ENCODE measurements around the gene RUNX1. TPM values are rescaled to one million over a fixed set of nuclear protein-coding genes. Genes with fewer than 3 reads are reported as not detected.
A peak's percentile ranks its signal among the peaks of the same experiment; 100 is the strongest.

The RUNX1 gene
- polyA plus RNA-seq, 3 donors: 6.2 to 49.7 (median 8.7) TPM

GRCh38 chr21:34792504-34793089 lies 256.5 kb downstream of the RUNX1 start:
- no peaks in the 10 kb centered on the region for H3K27me3 Mint-ChIP-seq (ENCODE audit: low read depth in 3 of 3)
- WGBS (ENCODE audit: insufficient coverage): 99% methylated on average over 23 of the region's 27 CpGs
- TF ChIP-seq CTCF (IDR thresholded peaks at IDR 0.05): no peak
- Histone ChIP-seq H3K4me2 (replicated peaks; ENCODE audit: extremely low read depth, low read length, poor library complexity, severe bottlenecking) (no peak overlapping the region), H4K20me1 (ENCODE audit: insufficient read depth, low read length) (peaks cover 63% of the 10 kb centered on the region), H3K4me3 (replicated peaks in 1 of 3; ENCODE audit: low read depth in 2 of 3, low read length in 3 of 3) (no peak overlapping the region), H3K9ac (ENCODE audit: insufficient read depth, low read length, poor library complexity, severe bottlenecking) (no peak overlapping the region), H3K79me2 (ENCODE audit: insufficient read depth, low read length) (peaks cover 30% of the 10 kb centered on the region), H3K4me1 (ENCODE audit: control insufficient read depth in 1 of 2, insufficient read depth in 2 of 2, low read length in 2 of 2) (no peaks in the 10 kb centered on the region), H3K27me3 (ENCODE audit: control insufficient read depth in 2 of 2, insufficient read depth in 2 of 2, low read length in 2 of 2) (no peaks in the 10 kb centered on the region), H3K9me3 (replicated peaks in 1 of 2; ENCODE audit: control insufficient read depth in 1 of 2, insufficient read depth in 1 of 2, low read length in 2 of 2) (no peaks in the 10 kb centered on the region), H3K27ac (ENCODE audit: low read depth in 1 of 2, low read length in 2 of 2) (no peak overlapping the region), H2AFZ (ENCODE audit: insufficient read depth, low read depth, low read length, poor library complexity, severe bottlenecking) (no peak overlapping the region), H3K36me3 (replicated peaks in 1 of 2; ENCODE audit: control insufficient read depth in 1 of 2, insufficient read depth in 2 of 2, low read length in 2 of 2) (peaks cover 66 to 85% of the 10 kb centered on the region in 2 donors)
- peak overlapping the region in 5 of 7 donors; percentile 38 to 74 (median 60) for H3K27ac Mint-ChIP-seq
- peaks cover 8% of the 10 kb centered on the region for H3K4me1 Mint-ChIP-seq
- no peak overlapping the region for H3K4me3 Mint-ChIP-seq
- DNase-seq: no peak
- peaks cover 0 to 4% (median 0%) of the 10 kb centered on the region in 7 donors for H3K9me3 Mint-ChIP-seq
- H3K36me3 Mint-ChIP-seq: peaks cover 69 to 79% of the 10 kb centered on the region in 2 donors
- intact Hi-C loops (cut with micrococcal nuclease): no loop called here

GRCh38 chr21:34791776-34792503 lies 257.2 kb downstream of the RUNX1 start:
- H3K36me3 Mint-ChIP-seq: peaks cover 63 to 73% of the 10 kb centered on the region in 2 donors
- no peak overlapping the region for H3K4me3 ChIP-seq (replicated peaks in 1 of 3; ENCODE audit: low read depth in 2 of 3, low read length in 3 of 3)
- no peak overlapping the region for H3K27ac ChIP-seq (ENCODE audit: low read depth in 1 of 2, low read length in 2 of 2)
- peaks cover 60 to 78% of the 10 kb centered on the region in 2 donors for H3K36me3 ChIP-seq (replicated peaks in 1 of 2; ENCODE audit: control insufficient read depth in 1 of 2, insufficient read depth in 2 of 2, low read length in 2 of 2)
- no peaks in the 10 kb centered on the region for H3K9me3 ChIP-seq (replicated peaks in 1 of 2; ENCODE audit: control insufficient read depth in 1 of 2, insufficient read depth in 1 of 2, low read length in 2 of 2)
- peak overlapping the region in 1 of 7 donors; percentile 38 for H3K27ac Mint-ChIP-seq
- no peak for TF ChIP-seq CTCF (IDR thresholded peaks at IDR 0.05)
- H4K20me1 ChIP-seq (ENCODE audit: insufficient read depth, low read length): peaks cover 59% of the 10 kb centered on the region
- peaks cover 8% of the 10 kb centered on the region for H3K4me1 Mint-ChIP-seq
- H3K27me3 Mint-ChIP-seq (ENCODE audit: low read depth in 3 of 3): no peaks in the 10 kb centered on the region
- DNase-seq: no peak
- no peak overlapping the region for H3K4me3 Mint-ChIP-seq
- no peak overlapping the region for H3K9ac ChIP-seq (ENCODE audit: insufficient read depth, low read length, poor library complexity, severe bottlenecking)
- peaks cover 23% of the 10 kb centered on the region for H3K79me2 ChIP-seq (ENCODE audit: insufficient read depth, low read length)
- no peak overlapping the region for H3K4me2 ChIP-seq (replicated peaks; ENCODE audit: extremely low read depth, low read length, poor library complexity, severe bottlenecking)
- no peak overlapping the region for H2AFZ ChIP-seq (ENCODE audit: insufficient read depth, low read depth, low read length, poor library complexity, severe bottlenecking)
- WGBS (ENCODE audit: insufficient coverage): 97% methylated on average over 81 of the region's 84 CpGs
- H3K4me1 ChIP-seq (ENCODE audit: control insufficient read depth in 1 of 2, insufficient read depth in 2 of 2, low read length in 2 of 2): no peaks in the 10 kb centered on the region
- intact Hi-C loops (cut with micrococcal nuclease): no loop called here
- no peaks in the 10 kb centered on the region for H3K27me3 ChIP-seq (ENCODE audit: control insufficient read depth in 2 of 2, insufficient read depth in 2 of 2, low read length in 2 of 2)
- H3K9me3 Mint-ChIP-seq: peaks cover 0 to 4% (median 0%) of the 10 kb centered on the region in 7 donors
